ENCODE measurements around the gene TRIM2.

Gene TRIM2

DNA sequence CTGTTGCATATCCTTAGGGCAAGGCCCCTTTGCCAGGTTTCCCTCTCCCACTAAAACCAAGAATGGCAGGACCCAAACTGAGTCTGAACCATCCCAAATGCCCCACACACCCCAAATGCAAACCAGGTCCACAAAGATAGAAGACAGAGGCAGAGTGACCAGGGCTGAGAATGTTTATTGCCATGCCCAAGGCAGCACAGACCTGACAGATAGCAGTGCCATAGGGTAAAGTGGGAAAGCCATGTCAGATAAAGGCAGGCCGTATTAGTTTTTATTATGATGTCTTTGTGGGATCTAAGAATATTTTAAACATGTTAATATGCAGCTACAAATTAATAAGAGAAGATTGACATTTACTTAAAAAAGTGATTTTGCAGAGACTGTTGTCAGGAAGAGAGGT is 110.7 kb downstream of the TRIM2 start:
- Histone ChIP-seq H3K27me3 (ENCODE audit: control insufficient read depth in 2 of 2, insufficient read depth in 2 of 2, low read length in 2 of 2) (no peaks in the 10 kb centered on the region), H3K36me3 (ENCODE audit: control insufficient read depth in 2 of 2, insufficient read depth in 2 of 2, low read length in 2 of 2) (peaks cover 12 to 14% of the 10 kb centered on the region in 2 donors), H3K4me1 (ENCODE audit: control insufficient read depth in 2 of 2, insufficient read depth in 2 of 2, low read length in 2 of 2) (no peaks in the 10 kb centered on the region), H3K9ac (ENCODE audit: low read depth in 1 of 2, low read length in 2 of 2) (no peak overlapping the region), H3K9me3 (ENCODE audit: control insufficient read depth in 2 of 2, low read length in 2 of 2) (no peaks in the 10 kb centered on the region), H3K27ac (ENCODE audit: low read depth in 2 of 2, low read length in 2 of 2) (no peak overlapping the region), H3K4me3 (ENCODE audit: low read length in 2 of 2) (no peak overlapping the region)

DNA sequence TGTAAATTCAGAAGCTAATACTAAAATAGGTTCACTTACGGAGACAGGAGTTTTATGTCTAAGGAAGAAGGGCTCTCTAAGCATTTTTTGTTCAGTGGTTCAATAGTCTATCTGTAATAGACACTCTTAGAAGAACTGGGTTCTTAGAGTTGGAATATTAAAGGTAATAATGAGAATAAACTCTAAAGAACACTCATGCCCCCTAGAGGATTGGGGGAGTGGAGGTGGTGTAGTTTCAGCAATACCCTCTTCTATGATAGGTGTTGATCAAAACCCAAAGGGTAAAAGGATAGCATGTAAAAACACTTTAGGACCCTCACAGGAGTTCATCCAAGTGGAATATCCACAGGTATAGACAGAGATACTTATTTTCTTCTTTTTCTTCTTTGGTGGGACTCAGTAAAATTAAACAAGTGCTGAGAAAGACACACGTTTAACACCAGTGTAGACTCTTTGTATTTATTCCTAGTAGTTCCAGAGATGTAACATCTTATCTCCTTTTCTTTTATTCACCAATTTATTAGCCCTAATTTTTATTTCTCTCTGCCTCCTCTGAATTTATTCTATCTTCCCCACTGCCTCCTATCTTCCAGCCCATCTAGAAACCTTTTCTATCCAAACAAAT is 114.6 kb downstream of the TRIM2 start:
- Histone ChIP-seq H3K4me1 (ENCODE audit: control insufficient read depth in 2 of 2, insufficient read depth in 2 of 2, low read length in 2 of 2) (no peaks in the 10 kb centered on the region), H3K36me3 (ENCODE audit: control insufficient read depth in 2 of 2, insufficient read depth in 2 of 2, low read length in 2 of 2) (peaks cover 24 to 36% of the 10 kb centered on the region in 2 donors), H3K27me3 (ENCODE audit: control insufficient read depth in 2 of 2, insufficient read depth in 2 of 2, low read length in 2 of 2) (no peaks in the 10 kb centered on the region), H3K27ac (ENCODE audit: low read depth in 2 of 2, low read length in 2 of 2) (no peak overlapping the region), H3K9me3 (ENCODE audit: control insufficient read depth in 2 of 2, low read length in 2 of 2) (no peaks in the 10 kb centered on the region), H3K4me3 (ENCODE audit: low read length in 2 of 2) (no peak overlapping the region), H3K9ac (ENCODE audit: low read depth in 1 of 2, low read length in 2 of 2) (no peak overlapping the region)

DNA sequence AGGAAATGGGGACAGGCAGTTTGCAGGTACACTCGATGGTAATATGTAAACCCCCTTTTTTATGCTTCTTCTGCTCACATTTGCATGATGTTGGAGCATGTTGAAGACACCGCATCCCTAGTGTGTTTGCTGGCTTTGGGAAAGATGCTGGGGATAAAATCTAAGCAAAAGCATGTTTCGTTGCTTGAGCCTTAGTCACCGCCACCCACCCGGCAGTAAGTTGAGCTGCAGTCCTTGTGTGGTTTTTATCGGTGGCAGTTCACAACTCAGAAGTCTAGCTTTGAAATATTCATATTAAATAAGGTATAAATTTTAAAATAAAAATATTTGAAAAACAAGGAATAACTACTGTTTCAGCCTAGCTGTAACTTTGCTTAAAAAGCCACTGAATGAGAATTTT is 118.5 kb downstream of the TRIM2 start:
- Histone ChIP-seq H3K4me3 (ENCODE audit: low read length in 2 of 2) (no peak overlapping the region), H3K27me3 (ENCODE audit: control insufficient read depth in 2 of 2, insufficient read depth in 2 of 2, low read length in 2 of 2) (no peaks in the 10 kb centered on the region), H3K27ac (ENCODE audit: low read depth in 2 of 2, low read length in 2 of 2) (no peak overlapping the region), H3K36me3 (ENCODE audit: control insufficient read depth in 2 of 2, insufficient read depth in 2 of 2, low read length in 2 of 2) (peaks cover 35 to 37% of the 10 kb centered on the region in 2 donors), H3K9ac (ENCODE audit: low read depth in 1 of 2, low read length in 2 of 2) (no peak overlapping the region), H3K9me3 (ENCODE audit: control insufficient read depth in 2 of 2, low read length in 2 of 2) (no peaks in the 10 kb centered on the region), H3K4me1 (ENCODE audit: control insufficient read depth in 2 of 2, insufficient read depth in 2 of 2, low read length in 2 of 2) (no peaks in the 10 kb centered on the region)

DNA sequence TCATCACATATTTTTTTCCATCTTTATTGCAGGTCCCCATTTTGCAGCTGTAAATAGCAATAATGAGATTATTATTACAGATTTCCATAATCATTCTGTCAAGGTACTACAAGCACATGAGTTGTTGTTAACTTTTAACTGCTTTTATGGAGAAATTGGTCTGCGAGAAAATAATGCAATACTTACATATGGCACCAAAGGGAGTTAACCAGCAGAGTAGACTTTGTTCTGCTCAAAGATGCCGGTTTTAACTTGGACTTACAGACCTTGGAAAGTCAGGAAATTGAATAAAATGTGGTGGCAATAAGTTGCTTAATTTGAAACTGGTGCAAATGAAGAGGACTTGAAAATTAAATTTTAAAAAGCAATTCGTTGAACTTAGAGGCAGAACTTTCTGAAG is 119.8 kb downstream of the TRIM2 start:
- Histone ChIP-seq H3K4me3 (ENCODE audit: low read length in 2 of 2) (no peak overlapping the region), H3K27me3 (ENCODE audit: control insufficient read depth in 2 of 2, insufficient read depth in 2 of 2, low read length in 2 of 2) (no peaks in the 10 kb centered on the region), H3K27ac (ENCODE audit: low read depth in 2 of 2, low read length in 2 of 2) (no peak overlapping the region), H3K9me3 (ENCODE audit: control insufficient read depth in 2 of 2, low read length in 2 of 2) (no peaks in the 10 kb centered on the region), H3K9ac (ENCODE audit: low read depth in 1 of 2, low read length in 2 of 2) (no peak overlapping the region), H3K36me3 (ENCODE audit: control insufficient read depth in 2 of 2, insufficient read depth in 2 of 2, low read length in 2 of 2) (peaks cover 33 to 37% of the 10 kb centered on the region in 2 donors), H3K4me1 (ENCODE audit: control insufficient read depth in 2 of 2, insufficient read depth in 2 of 2, low read length in 2 of 2) (no peaks in the 10 kb centered on the region)

DNA sequence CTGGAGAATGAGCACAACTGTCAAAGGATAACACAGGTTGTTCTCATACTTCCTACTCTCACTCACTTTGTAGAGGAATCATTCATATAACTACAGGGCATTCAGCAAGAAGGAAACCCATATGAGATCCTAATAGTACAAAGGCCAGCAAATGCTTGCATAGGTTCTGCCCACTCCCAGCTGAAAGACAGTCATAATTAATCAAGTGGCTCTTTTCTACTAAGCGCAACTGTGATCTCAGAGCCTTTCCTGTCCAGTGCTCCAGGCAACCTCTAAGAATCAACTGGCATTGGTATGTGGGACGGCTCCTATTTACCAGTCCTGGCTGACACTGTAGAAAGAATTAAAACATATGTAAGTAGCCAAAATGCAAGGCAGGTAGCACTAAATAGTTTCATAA is 121.3 kb downstream of the TRIM2 start:
- peaks cover 40 to 41% of the 10 kb centered on the region in 2 donors for H3K36me3 ChIP-seq (ENCODE audit: control insufficient read depth in 2 of 2, insufficient read depth in 2 of 2, low read length in 2 of 2)
- H3K4me1 ChIP-seq (ENCODE audit: control insufficient read depth in 2 of 2, insufficient read depth in 2 of 2, low read length in 2 of 2) = no peaks in the 10 kb centered on the region
- no peak overlapping the region for H3K9ac ChIP-seq (ENCODE audit: low read depth in 1 of 2, low read length in 2 of 2)
- H3K27me3 ChIP-seq (ENCODE audit: control insufficient read depth in 2 of 2, insufficient read depth in 2 of 2, low read length in 2 of 2) = no peaks in the 10 kb centered on the region
- no peak overlapping the region for H3K27ac ChIP-seq (ENCODE audit: low read depth in 2 of 2, low read length in 2 of 2)
- H3K9me3 ChIP-seq (ENCODE audit: control insufficient read depth in 2 of 2, low read length in 2 of 2) = no peaks in the 10 kb centered on the region
- no peak overlapping the region for H3K4me3 ChIP-seq (ENCODE audit: low read length in 2 of 2)

DNA sequence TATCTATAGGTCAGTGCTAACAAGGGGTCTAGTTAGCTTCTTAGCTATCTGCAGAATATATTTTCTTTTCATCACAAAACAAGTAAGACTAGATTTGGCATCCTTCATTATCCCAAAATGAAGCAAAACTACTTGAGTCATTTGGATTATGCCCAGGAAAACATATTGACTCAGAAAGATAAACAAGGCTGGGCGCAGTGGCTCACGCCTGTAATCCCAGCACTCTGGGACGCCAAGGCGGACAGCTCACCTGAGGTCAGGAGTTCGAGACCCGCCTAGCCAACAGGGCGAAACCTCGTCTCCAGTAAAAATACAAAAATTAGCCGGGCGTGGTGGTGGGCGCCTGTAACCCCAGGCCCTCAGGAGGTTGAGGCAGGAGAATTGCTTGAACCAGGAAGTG is 122.3 kb downstream of the TRIM2 start:
- H3K36me3 ChIP-seq (ENCODE audit: control insufficient read depth in 2 of 2, insufficient read depth in 2 of 2, low read length in 2 of 2) = peaks cover 38 to 44% of the 10 kb centered on the region in 2 donors
- no peaks in the 10 kb centered on the region for H3K27me3 ChIP-seq (ENCODE audit: control insufficient read depth in 2 of 2, insufficient read depth in 2 of 2, low read length in 2 of 2)
- no peak overlapping the region for H3K27ac ChIP-seq (ENCODE audit: low read depth in 2 of 2, low read length in 2 of 2)

DNA sequence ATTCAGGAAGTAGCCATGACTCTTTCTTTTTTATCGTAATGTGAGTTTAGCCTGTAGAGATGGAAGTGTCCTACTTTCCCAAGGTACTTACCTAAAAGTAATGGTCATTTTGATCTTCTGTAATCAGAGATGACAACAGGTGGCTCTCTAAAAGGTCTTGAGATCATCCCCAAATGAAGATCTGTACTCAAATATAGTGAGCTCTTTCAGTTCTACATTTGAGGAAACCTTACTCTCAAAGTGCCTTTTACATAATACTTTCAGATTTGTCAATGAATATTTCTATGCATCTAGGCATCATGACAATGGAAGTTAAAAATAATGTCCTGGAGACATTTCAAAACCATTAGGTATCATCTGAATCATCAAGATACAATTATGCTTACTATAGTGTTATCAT is 123.0 kb downstream of the TRIM2 start:
- no peak overlapping the region for H3K27ac ChIP-seq (ENCODE audit: low read depth in 2 of 2, low read length in 2 of 2)
- H3K9me3 ChIP-seq (ENCODE audit: control insufficient read depth in 2 of 2, low read length in 2 of 2) = no peaks in the 10 kb centered on the region
- no peaks in the 10 kb centered on the region for H3K4me1 ChIP-seq (ENCODE audit: control insufficient read depth in 2 of 2, insufficient read depth in 2 of 2, low read length in 2 of 2)
- H3K36me3 ChIP-seq (ENCODE audit: control insufficient read depth in 2 of 2, insufficient read depth in 2 of 2, low read length in 2 of 2) = peaks cover 38 to 46% of the 10 kb centered on the region in 2 donors
- no peaks in the 10 kb centered on the region for H3K27me3 ChIP-seq (ENCODE audit: control insufficient read depth in 2 of 2, insufficient read depth in 2 of 2, low read length in 2 of 2)
- no peak overlapping the region for H3K4me3 ChIP-seq (ENCODE audit: low read length in 2 of 2)
- H3K9ac ChIP-seq (ENCODE audit: low read depth in 1 of 2, low read length in 2 of 2) = no peak overlapping the region

More for the DNA sequence above, 122.3 kb downstream of the TRIM2 start:
- no peak overlapping the region for H3K4me3 ChIP-seq (ENCODE audit: low read length in 2 of 2)
- no peaks in the 10 kb centered on the region for H3K9me3 ChIP-seq (ENCODE audit: control insufficient read depth in 2 of 2, low read length in 2 of 2)
- no peaks in the 10 kb centered on the region for H3K4me1 ChIP-seq (ENCODE audit: control insufficient read depth in 2 of 2, insufficient read depth in 2 of 2, low read length in 2 of 2)
- H3K9ac ChIP-seq (ENCODE audit: low read depth in 1 of 2, low read length in 2 of 2) = no peak overlapping the region

DNA sequence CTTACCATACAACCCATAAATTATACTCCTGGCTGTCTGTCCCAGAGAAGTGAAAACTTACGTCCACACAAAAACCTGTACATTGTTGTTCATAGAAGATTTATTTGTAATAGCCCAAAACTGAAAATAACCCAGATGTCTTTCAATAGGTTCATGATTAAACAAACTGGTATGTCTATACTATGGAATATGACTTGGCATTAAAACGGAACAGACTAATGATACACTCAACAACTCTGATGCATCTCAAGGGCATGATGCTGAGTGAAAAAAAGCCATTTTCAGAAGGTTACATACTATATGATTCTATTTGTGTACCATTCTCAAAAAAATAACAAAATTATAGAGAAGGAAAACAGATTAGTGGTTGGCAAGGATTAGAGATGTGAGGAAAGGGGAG is 128.7 kb downstream of the TRIM2 start:
- no peaks in the 10 kb centered on the region for H3K9me3 ChIP-seq (ENCODE audit: control insufficient read depth in 2 of 2, low read length in 2 of 2)
- no peaks in the 10 kb centered on the region for H3K4me1 ChIP-seq (ENCODE audit: control insufficient read depth in 2 of 2, insufficient read depth in 2 of 2, low read length in 2 of 2)
- H3K27me3 ChIP-seq (ENCODE audit: control insufficient read depth in 2 of 2, insufficient read depth in 2 of 2, low read length in 2 of 2) = no peaks in the 10 kb centered on the region
- no peak overlapping the region for H3K27ac ChIP-seq (ENCODE audit: low read depth in 2 of 2, low read length in 2 of 2)
- no peak overlapping the region for H3K4me3 ChIP-seq (ENCODE audit: low read length in 2 of 2)
- H3K36me3 ChIP-seq (ENCODE audit: control insufficient read depth in 2 of 2, insufficient read depth in 2 of 2, low read length in 2 of 2) = peaks cover 34 to 40% of the 10 kb centered on the region in 2 donors
- no peak overlapping the region for H3K9ac ChIP-seq (ENCODE audit: low read depth in 1 of 2, low read length in 2 of 2)

DNA sequence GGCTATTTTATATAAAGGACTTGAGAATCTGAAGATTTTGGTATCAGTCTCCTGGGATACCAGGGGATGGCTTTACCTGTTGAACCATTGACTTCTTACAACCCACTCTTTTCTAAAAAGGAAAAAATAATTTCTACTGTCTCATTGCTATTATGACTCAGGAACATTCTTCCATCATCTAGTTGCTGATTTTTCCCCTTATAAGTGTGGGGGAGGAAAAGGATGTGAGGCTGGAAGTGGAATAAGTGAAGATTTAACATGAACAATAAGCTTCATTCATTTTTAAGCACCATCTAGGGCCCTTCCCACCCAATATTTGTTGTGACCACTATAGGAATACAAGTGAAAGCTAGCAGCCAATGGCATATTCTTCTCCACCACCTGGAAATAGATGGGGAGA is 129.6 kb downstream of the TRIM2 start:
- H3K4me3 ChIP-seq (ENCODE audit: low read length in 2 of 2) = no peak overlapping the region
- H3K27ac ChIP-seq (ENCODE audit: low read depth in 2 of 2, low read length in 2 of 2) = no peak overlapping the region
- H3K9ac ChIP-seq (ENCODE audit: low read depth in 1 of 2, low read length in 2 of 2) = no peak overlapping the region
- no peaks in the 10 kb centered on the region for H3K4me1 ChIP-seq (ENCODE audit: control insufficient read depth in 2 of 2, insufficient read depth in 2 of 2, low read length in 2 of 2)
- no peaks in the 10 kb centered on the region for H3K27me3 ChIP-seq (ENCODE audit: control insufficient read depth in 2 of 2, insufficient read depth in 2 of 2, low read length in 2 of 2)
- H3K36me3 ChIP-seq (ENCODE audit: control insufficient read depth in 2 of 2, insufficient read depth in 2 of 2, low read length in 2 of 2) = peaks cover 30 to 40% of the 10 kb centered on the region in 2 donors
- H3K9me3 ChIP-seq (ENCODE audit: control insufficient read depth in 2 of 2, low read length in 2 of 2) = no peaks in the 10 kb centered on the region

DNA sequence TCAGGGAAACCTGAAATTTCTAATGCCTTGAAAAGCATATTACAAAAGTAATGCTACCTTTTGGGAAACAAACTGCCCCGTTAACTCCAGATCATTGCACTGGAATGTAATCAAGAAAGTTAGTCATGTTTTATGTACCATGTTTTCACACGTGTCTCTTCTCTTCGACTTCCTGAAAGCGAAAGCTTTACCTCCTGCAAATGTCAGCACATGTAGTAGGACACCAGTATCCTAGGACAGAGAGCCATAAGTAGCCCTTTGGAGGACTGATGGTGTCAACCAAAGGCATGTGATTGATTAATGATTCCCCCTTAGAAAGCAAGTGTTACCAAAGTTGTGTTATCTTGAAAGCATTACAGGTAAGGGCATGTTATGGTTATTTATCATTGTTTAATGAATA is 131.4 kb downstream of the TRIM2 start:
- H3K27me3 ChIP-seq (ENCODE audit: control insufficient read depth in 2 of 2, insufficient read depth in 2 of 2, low read length in 2 of 2) = no peaks in the 10 kb centered on the region
- no peaks in the 10 kb centered on the region for H3K9me3 ChIP-seq (ENCODE audit: control insufficient read depth in 2 of 2, low read length in 2 of 2)
- H3K36me3 ChIP-seq (ENCODE audit: control insufficient read depth in 2 of 2, insufficient read depth in 2 of 2, low read length in 2 of 2) = peaks cover 21 to 35% of the 10 kb centered on the region in 2 donors
- no peak overlapping the region for H3K9ac ChIP-seq (ENCODE audit: low read depth in 1 of 2, low read length in 2 of 2)
- no peak overlapping the region for H3K27ac ChIP-seq (ENCODE audit: low read depth in 2 of 2, low read length in 2 of 2)
- no peaks in the 10 kb centered on the region for H3K4me1 ChIP-seq (ENCODE audit: control insufficient read depth in 2 of 2, insufficient read depth in 2 of 2, low read length in 2 of 2)
- no peak overlapping the region for H3K4me3 ChIP-seq (ENCODE audit: low read length in 2 of 2)

DNA sequence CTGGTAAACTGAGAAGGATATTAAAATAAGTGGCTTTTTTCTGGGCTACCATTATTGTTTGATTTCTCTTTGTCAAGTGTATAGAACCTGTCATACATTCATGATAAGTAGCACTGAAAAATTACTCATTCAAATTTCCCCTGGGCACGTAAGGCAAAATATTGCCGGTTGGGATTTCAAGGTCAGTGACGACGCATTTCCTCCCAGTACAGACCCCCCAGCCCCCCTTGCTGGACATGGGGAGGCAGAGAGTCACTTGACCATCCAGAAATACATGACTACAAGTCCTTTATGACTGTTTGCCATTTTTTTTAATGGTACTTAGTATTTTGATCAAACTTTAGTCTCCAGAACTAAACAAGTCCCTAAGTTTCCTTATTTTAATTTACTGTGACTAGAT is 133.4 kb downstream of the TRIM2 start:
- Histone ChIP-seq H3K27ac (ENCODE audit: low read depth in 2 of 2, low read length in 2 of 2) (no peak overlapping the region), H3K4me3 (ENCODE audit: low read length in 2 of 2) (no peak overlapping the region), H3K9me3 (ENCODE audit: control insufficient read depth in 2 of 2, low read length in 2 of 2) (no peaks in the 10 kb centered on the region), H3K9ac (ENCODE audit: low read depth in 1 of 2, low read length in 2 of 2) (no peak overlapping the region), H3K36me3 (ENCODE audit: control insufficient read depth in 2 of 2, insufficient read depth in 2 of 2, low read length in 2 of 2) (peaks cover 13 to 26% of the 10 kb centered on the region in 2 donors), H3K4me1 (ENCODE audit: control insufficient read depth in 2 of 2, insufficient read depth in 2 of 2, low read length in 2 of 2) (peaks cover 0 to 7% of the 10 kb centered on the region in 2 donors), H3K27me3 (ENCODE audit: control insufficient read depth in 2 of 2, insufficient read depth in 2 of 2, low read length in 2 of 2) (no peaks in the 10 kb centered on the region)

Measured in mucosa of rectum (tissue), 2 donors.